A549 (cell line): ENCODE data around the gene GABRR2.

Source experiments
- CBX8 ChIP-seq: fragments of 200-600 bp; sonication (generic); IDR thresholded peaks from 2 replicates; pipeline ENCODE4 v1.6.1; 2016
- CEBPB ChIP-seq, 2 experiments: fragments of >200 bp in 1 of 2; sonication (Bioruptor Twin) in 1 of 2; formaldehyde crosslinking in 1 of 2; IDR thresholded peaks; 2 replicates each; pipeline ENCODE4 v1.6.1; 2012 to 2016
- HOXB5 ChIP-seq: fragments of 250-450 bp; sonication (Bioruptor Pico); IDR thresholded peaks from 2 replicates; pipeline ENCODE4 v1.5.0; 2020; ENCODE audit warnings: mild to moderate bottlenecking, moderate library complexity
- MAFK ChIP-seq: fragments of 450-650 bp; IDR thresholded peaks from 2 replicates; pipeline ENCODE4 v1.6.1; 2014; ENCODE audit not compliant: partially characterized antibody
- POLR2A ChIP-seq: IDR thresholded peaks from 2 replicates; pipeline ENCODE4 v1.6.1; 2012; ENCODE audit warnings: mild to moderate bottlenecking, low read length
- SMC3 ChIP-seq: fragments of >200 bp; sonication (Bioruptor Twin); formaldehyde crosslinking; IDR thresholded peaks from 3 replicates; pipeline ENCODE4 v1.6.1; 2018; ENCODE audit warnings: inconsistent platforms
- TF ChIP-seq, protein P1 (sequence below): fragments of >200 bp; sonication (Bioruptor Twin); formaldehyde crosslinking; IDR thresholded peaks from 3 replicates; pipeline ENCODE4 v1.5.1; 2016
- TF ChIP-seq, protein P2 (sequence below): fragments of 200-600 bp; sonication (generic); IDR thresholded peaks from 2 replicates; pipeline ENCODE4 v1.6.1; 2016; ENCODE audit warnings: antibody characterized with exemption, mild to moderate bottlenecking, moderate library complexity
- TF ChIP-seq, protein P3 (sequence below): IDR thresholded peaks from 2 replicates; pipeline ENCODE4 v1.6.1; 2012
- TF ChIP-seq, protein P4 (sequence below): IDR thresholded peaks from 2 replicates; pipeline ENCODE4 v1.6.1; 2012

DNA sequence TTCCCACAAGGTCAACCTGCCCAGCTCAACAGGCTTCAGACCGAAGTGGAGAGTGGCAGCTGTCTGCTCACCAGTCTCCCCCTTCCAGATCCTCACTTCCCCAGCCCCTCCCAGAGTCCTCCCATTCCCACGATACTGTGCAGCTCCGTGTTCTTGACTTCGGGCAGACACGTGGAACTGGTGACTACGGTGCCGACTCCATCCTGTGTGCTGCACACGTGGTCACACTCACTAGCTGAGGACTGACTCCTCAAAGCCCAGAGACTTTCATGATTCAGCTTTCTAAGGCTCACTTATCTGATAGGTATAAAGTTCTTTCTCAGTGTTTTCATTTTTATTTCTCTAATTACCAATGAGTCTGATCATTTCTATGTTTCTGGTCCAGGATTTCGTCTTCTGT lies 32.4 kb downstream of the GABRR2 start:
- no peak for TF ChIP-seq SMC3
- TF ChIP-seq, protein P1, sequence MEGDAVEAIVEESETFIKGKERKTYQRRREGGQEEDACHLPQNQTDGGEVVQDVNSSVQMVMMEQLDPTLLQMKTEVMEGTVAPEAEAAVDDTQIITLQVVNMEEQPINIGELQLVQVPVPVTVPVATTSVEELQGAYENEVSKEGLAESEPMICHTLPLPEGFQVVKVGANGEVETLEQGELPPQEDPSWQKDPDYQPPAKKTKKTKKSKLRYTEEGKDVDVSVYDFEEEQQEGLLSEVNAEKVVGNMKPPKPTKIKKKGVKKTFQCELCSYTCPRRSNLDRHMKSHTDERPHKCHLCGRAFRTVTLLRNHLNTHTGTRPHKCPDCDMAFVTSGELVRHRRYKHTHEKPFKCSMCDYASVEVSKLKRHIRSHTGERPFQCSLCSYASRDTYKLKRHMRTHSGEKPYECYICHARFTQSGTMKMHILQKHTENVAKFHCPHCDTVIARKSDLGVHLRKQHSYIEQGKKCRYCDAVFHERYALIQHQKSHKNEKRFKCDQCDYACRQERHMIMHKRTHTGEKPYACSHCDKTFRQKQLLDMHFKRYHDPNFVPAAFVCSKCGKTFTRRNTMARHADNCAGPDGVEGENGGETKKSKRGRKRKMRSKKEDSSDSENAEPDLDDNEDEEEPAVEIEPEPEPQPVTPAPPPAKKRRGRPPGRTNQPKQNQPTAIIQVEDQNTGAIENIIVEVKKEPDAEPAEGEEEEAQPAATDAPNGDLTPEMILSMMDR = no peak
- no peak for TF ChIP-seq CBX8
- TF ChIP-seq POLR2A = no peak
- no peak for TF ChIP-seq MAFK
- TF ChIP-seq, protein P2, sequence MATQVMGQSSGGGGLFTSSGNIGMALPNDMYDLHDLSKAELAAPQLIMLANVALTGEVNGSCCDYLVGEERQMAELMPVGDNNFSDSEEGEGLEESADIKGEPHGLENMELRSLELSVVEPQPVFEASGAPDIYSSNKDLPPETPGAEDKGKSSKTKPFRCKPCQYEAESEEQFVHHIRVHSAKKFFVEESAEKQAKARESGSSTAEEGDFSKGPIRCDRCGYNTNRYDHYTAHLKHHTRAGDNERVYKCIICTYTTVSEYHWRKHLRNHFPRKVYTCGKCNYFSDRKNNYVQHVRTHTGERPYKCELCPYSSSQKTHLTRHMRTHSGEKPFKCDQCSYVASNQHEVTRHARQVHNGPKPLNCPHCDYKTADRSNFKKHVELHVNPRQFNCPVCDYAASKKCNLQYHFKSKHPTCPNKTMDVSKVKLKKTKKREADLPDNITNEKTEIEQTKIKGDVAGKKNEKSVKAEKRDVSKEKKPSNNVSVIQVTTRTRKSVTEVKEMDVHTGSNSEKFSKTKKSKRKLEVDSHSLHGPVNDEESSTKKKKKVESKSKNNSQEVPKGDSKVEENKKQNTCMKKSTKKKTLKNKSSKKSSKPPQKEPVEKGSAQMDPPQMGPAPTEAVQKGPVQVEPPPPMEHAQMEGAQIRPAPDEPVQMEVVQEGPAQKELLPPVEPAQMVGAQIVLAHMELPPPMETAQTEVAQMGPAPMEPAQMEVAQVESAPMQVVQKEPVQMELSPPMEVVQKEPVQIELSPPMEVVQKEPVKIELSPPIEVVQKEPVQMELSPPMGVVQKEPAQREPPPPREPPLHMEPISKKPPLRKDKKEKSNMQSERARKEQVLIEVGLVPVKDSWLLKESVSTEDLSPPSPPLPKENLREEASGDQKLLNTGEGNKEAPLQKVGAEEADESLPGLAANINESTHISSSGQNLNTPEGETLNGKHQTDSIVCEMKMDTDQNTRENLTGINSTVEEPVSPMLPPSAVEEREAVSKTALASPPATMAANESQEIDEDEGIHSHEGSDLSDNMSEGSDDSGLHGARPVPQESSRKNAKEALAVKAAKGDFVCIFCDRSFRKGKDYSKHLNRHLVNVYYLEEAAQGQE = no peak
- TF ChIP-seq, protein P3, sequence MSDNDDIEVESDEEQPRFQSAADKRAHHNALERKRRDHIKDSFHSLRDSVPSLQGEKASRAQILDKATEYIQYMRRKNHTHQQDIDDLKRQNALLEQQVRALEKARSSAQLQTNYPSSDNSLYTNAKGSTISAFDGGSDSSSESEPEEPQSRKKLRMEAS = no peak
- no peak for TF ChIP-seq CEBPB (IDR thresholded peaks at IDR 0.05)
- TF ChIP-seq, protein P4, sequence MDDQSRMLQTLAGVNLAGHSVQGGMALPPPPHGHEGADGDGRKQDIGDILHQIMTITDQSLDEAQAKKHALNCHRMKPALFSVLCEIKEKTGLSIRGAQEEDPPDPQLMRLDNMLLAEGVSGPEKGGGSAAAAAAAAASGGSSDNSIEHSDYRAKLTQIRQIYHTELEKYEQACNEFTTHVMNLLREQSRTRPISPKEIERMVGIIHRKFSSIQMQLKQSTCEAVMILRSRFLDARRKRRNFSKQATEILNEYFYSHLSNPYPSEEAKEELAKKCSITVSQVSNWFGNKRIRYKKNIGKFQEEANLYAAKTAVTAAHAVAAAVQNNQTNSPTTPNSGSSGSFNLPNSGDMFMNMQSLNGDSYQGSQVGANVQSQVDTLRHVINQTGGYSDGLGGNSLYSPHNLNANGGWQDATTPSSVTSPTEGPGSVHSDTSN = no peak
- TF ChIP-seq HOXB5 (CRISPR knock-in tag) = no peak
